HG03066 (cell line): ENCODE data around the gene AIPL1.

Source experiments
- ATAC-seq: cut with Tn5 transposase; IDR thresholded peaks from one replicate; pipeline ENCODE4 v1.9.1; 2021; ENCODE audit warnings: low read depth; ENCODE audit not compliant: unreplicated experiment

Gene AIPL1

DNA sequence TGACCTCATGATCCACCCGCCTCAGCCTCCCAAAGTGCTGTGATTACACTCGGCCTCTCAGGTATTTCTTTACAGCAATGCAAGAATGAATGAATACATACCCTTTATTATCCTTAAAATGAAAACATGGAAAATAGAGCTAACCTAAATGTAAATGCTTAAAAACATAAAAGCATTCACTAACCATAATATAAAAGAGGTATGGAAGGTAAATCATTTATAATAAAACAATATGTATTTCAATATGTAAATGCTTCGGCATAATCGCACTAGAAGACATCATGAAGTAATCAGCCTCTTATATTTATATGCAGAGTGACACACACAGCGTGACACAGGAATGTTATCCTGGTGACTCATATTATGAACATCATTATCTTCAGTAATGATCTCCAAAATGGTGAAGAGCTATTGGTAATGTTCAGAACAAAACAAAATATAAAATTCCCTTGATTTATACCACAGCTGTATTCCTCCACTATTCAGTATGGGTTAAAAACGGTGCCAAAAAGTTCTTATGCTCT lies 53.9 kb downstream of the AIPL1 start:
- no peak for ATAC-seq

DNA sequence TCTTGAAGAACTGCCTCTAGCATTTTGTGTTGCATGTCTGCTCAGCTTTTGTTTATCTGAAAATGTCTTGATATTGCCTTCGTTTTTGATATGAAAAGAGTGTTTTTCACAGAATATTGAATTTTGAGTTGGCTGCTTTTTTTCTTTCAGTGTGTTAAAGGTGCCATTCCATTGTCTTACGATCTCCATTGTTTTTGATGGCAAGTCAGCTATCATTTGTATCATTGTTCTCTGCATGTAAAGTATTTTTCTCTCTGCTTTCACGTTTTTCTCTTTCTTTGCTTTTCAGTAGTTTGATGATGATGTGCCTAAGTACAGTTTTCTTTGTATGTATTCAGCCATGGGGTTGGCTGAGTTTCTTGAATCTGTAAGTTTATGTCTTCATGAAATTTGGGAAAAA lies 57.0 kb downstream of the AIPL1 start:
- ATAC-seq: no peak

GRCh38 chr17:6376931-6377361 lies 58.0 kb downstream of the AIPL1 start:
- no peak for ATAC-seq

DNA sequence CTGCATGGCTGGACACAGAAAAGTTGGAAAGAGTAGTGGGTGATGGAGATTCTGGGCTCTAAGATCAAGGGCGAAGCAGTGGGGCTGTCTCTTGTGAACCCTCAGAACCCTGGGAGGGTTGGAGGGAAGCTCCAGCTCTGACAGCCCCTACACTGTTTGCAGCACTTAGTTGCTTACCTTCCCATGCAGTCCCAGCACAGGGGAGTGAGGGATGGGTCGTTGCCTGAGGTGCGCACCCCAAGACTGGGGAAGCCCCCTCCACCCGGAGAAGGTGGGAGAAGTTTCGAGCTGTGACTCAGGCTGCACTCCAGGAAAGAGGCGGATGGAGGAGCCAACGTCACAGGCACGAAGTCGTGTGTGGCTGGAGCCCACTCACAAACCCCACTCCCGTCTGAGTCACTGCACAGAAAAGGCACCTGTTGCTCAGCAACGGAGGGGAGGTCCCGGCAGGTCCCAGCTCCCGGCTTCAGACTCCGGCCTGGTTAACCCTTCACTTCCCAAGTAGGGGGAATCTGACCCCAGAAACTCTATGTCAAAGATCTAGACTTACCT lies 60.1 kb downstream of the AIPL1 start:
- ATAC-seq: no peak

- ATAC-seq: no peak
These were observed 60.6 kb downstream of the AIPL1 start for GRCh38 chr17:6374271-6374691.
